ENCODE data around the gene CARD10. TPM values are rescaled to one million over a fixed set of nuclear protein-coding genes. Genes with fewer than 3 reads are reported as not detected.

CARD10 gene
- total and polyA plus RNA-seq, 2 of the 13 experiments (the other 11 are each of a cell fraction or from before 2014, with no cell fraction given): 35.2 to 55.8 TPM

DNA sequence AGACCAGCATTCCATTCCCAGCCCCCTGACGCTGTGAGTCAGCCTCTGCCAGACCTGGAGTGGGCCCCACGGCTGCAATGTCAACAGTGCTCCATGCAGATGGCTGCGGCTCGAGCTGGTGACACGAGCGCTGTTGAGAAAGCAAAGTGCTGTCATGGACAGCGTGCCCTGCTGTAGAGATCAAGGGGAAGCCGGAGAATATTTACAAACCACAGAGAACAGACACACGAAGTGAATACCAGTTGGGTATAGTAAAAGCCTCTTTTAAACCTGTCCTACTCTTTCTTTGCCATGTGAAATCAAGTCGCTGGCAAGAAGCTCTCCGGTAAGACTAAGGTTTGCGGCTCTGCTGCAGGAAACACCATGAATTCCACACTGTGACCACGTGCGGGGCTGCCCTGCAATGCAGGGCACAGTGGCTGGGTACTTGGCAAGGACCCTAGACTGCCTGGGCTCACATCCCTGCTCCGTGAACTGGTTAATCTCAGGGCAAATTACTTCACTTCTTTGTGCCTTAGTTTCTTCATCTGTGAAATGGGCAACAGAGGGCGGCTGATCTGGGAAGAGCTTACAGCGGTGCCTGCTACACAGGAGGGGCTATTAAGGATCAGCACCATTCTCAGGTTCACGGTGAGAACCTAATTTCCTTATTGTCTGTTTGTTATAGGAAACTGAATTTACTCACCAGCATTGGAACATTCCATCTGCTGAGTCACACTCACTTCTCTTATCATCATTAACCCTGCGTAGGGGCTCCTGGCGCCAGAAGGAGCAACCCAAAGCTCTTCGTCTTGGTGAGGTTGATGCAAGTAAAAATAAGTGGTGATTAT lies 64.1 kb downstream of the CARD10 start (continued):
- TF ChIP-seq ZNF646 (CRISPR knock-in tag; IDR thresholded peaks at IDR 0.05) (no peak), ZNF367 (CRISPR knock-in tag; IDR thresholded peaks at IDR 0.05; ENCODE audit: borderline replicate concordance) (no peak), RBM22 (optimal IDR thresholded peaks at IDR 0.05; ENCODE audit: low read length) (no peak), POLR2AphosphoS5 (IDR thresholded peaks at IDR 0.05; ENCODE audit: low read depth, low read length) (no peak), NFYC (CRISPR knock-in tag; IDR thresholded peaks at IDR 0.05) (no peak), MEIS2 (CRISPR knock-in tag; IDR thresholded peaks at IDR 0.05) (no peak; the same call in 1 of the 2 replicates), ZNF138 (CRISPR knock-in tag; IDR thresholded peaks at IDR 0.05; ENCODE audit: low read depth) (no peak), NAIF1 (CRISPR knock-in tag; IDR thresholded peaks at IDR 0.05; ENCODE audit: borderline replicate concordance) (no peak), ZNF776 (CRISPR knock-in tag; IDR thresholded peaks at IDR 0.05) (no peak), NR0B2 (CRISPR knock-in tag; IDR thresholded peaks at IDR 0.05) (no peak), NRL (CRISPR knock-in tag; IDR thresholded peaks at IDR 0.05; ENCODE audit: borderline replicate concordance) (no peak), ZNF326 (CRISPR knock-in tag; IDR thresholded peaks at IDR 0.05; ENCODE audit: borderline replicate concordance) (no peak), ARHGAP35 (CRISPR knock-in tag; IDR thresholded peaks at IDR 0.05; ENCODE audit: borderline replicate concordance) (0 out of 2 replicates have a peak, but pooled peaks have one; percentile 19), NFE2 (CRISPR knock-in tag; IDR thresholded peaks at IDR 0.05) (no peak), ARID2 (CRISPR knock-in tag; IDR thresholded peaks at IDR 0.05; ENCODE audit: borderline replicate concordance) (no peak), ZBTB44 (CRISPR knock-in tag; IDR thresholded peaks at IDR 0.05) (no peak), JUNB (CRISPR knock-in tag; IDR thresholded peaks at IDR 0.05; ENCODE audit: borderline replicate concordance) (no peak), RXRA (CRISPR knock-in tag; IDR thresholded peaks at IDR 0.05) (peak; percentile 35; the same call in 1 of the 2 replicates), ZNF674 (CRISPR knock-in tag; IDR thresholded peaks at IDR 0.05; ENCODE audit: low read depth) (no peak), MAFG (CRISPR knock-in tag; IDR thresholded peaks at IDR 0.05) (no peak)
- TF ChIP-seq, protein P1, sequence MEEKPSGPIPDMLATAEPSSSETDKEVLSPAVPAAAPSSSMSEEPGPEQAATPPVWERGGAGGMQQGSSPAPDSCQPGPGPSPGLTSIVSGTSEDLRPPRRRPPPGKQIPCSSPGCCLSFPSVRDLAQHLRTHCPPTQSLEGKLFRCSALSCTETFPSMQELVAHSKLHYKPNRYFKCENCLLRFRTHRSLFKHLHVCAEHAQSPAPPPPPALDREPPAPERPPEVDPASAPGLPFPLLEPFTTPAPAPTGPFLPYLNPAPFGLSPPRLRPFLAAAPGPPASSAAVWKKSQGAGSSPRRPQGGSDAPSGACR (CRISPR knock-in tag; IDR thresholded peaks at IDR 0.05): no peak

Data from HepG2 (cell line).